Activated naive CD8-positive, alpha-beta T cell (primary cell): Measurements from ENCODE around the gene PLET1.

Source experiments
- H3K27ac Mint-ChIP-seq: one replicate; pipeline ENCODE4 v1.8.0; 2021; ENCODE audit warnings: mixed read lengths
- H3K27me3 Mint-ChIP-seq: one replicate; pipeline ENCODE4 v1.8.0; 2021; ENCODE audit warnings: mixed read lengths
- H3K36me3 Mint-ChIP-seq: one replicate; pipeline ENCODE4 v1.8.0; 2021; ENCODE audit warnings: mixed read lengths
- H3K4me1 Mint-ChIP-seq: one replicate; pipeline ENCODE4 v1.8.0; 2021; ENCODE audit warnings: low read depth, mixed read lengths
- H3K4me3 Mint-ChIP-seq: one replicate; pipeline ENCODE4 v1.8.0; 2021; ENCODE audit warnings: mild to moderate bottlenecking, mixed read lengths
- H3K9me3 Mint-ChIP-seq: one replicate; pipeline ENCODE4 v1.8.0; 2021; ENCODE audit warnings: low read depth, mixed read lengths

The PLET1 gene

GRCh38 chr11:112292785-112293407, 32.2 kb upstream of the PLET1 start:
- Mint-ChIP-seq H3K36me3 (peaks cover 11% of the 10 kb centered on the region), H3K27ac (no peak overlapping the region), H3K4me1 (peaks cover 37% of the 10 kb centered on the region), H3K9me3 (no peaks in the 10 kb centered on the region), H3K4me3 (no peak overlapping the region), H3K27me3 (peaks cover 2% of the 10 kb centered on the region)

GRCh38 chr11:112292188-112292587, 31.5 kb upstream of the PLET1 start:
- Mint-ChIP-seq H3K27ac (no peak overlapping the region), H3K4me1 (peaks cover 30% of the 10 kb centered on the region), H3K36me3 (peaks cover 11% of the 10 kb centered on the region), H3K4me3 (peak overlapping the region; percentile 32), H3K9me3 (no peaks in the 10 kb centered on the region), H3K27me3 (peaks cover 2% of the 10 kb centered on the region)

- Mint-ChIP-seq H3K36me3 (peaks cover 11% of the 10 kb centered on the region), H3K27me3 (peaks cover 2% of the 10 kb centered on the region), H3K4me1 (peaks cover 21% of the 10 kb centered on the region), H3K27ac (no peak overlapping the region), H3K9me3 (no peaks in the 10 kb centered on the region), H3K4me3 (peak overlapping the region; percentile 27)
Measured at GRCh38 chr11:112291191-112291590, 30.5 kb upstream of the PLET1 start.

GRCh38 chr11:112290493-112290850, 29.8 kb upstream of the PLET1 start:
- H3K4me3 Mint-ChIP-seq: peak overlapping the region; percentile 79
- no peaks in the 10 kb centered on the region for H3K9me3 Mint-ChIP-seq
- peaks cover 11% of the 10 kb centered on the region for H3K36me3 Mint-ChIP-seq
- peaks cover 2% of the 10 kb centered on the region for H3K27me3 Mint-ChIP-seq
- H3K4me1 Mint-ChIP-seq: peaks cover 21% of the 10 kb centered on the region
- H3K27ac Mint-ChIP-seq: peak overlapping the region; percentile 28

GRCh38 chr11:112289588-112290492, 29.2 kb upstream of the PLET1 start:
- Mint-ChIP-seq H3K9me3 (no peaks in the 10 kb centered on the region), H3K4me3 (peak overlapping the region; percentile 79), H3K36me3 (peaks cover 11% of the 10 kb centered on the region)

GRCh38 chr11:112288021-112288420, 27.4 kb upstream of the PLET1 start:
- Mint-ChIP-seq H3K27ac (no peak overlapping the region), H3K4me3 (peak overlapping the region; percentile 45), H3K4me1 (peaks cover 21% of the 10 kb centered on the region), H3K36me3 (peaks cover 6% of the 10 kb centered on the region), H3K27me3 (peaks cover 2% of the 10 kb centered on the region), H3K9me3 (no peaks in the 10 kb centered on the region)

More at GRCh38 chr11:112289588-112290492, 29.2 kb upstream of the PLET1 start:
- Mint-ChIP-seq H3K27me3 (peaks cover 2% of the 10 kb centered on the region), H3K4me1 (peaks cover 21% of the 10 kb centered on the region), H3K27ac (no peak overlapping the region)

- no peak overlapping the region for H3K27ac Mint-ChIP-seq
- H3K9me3 Mint-ChIP-seq: no peaks in the 10 kb centered on the region
- H3K27me3 Mint-ChIP-seq: peaks cover 2% of the 10 kb centered on the region
- no peaks in the 10 kb centered on the region for H3K36me3 Mint-ChIP-seq
- H3K4me3 Mint-ChIP-seq: no peak overlapping the region
- peaks cover 11% of the 10 kb centered on the region for H3K4me1 Mint-ChIP-seq
Measured at GRCh38 chr11:112285841-112286311, 25.2 kb upstream of the PLET1 start.

GRCh38 chr11:112281726-112282125, 21.1 kb upstream of the PLET1 start:
- no peaks in the 10 kb centered on the region for H3K36me3 Mint-ChIP-seq
- H3K27ac Mint-ChIP-seq: no peak overlapping the region
- H3K9me3 Mint-ChIP-seq: no peaks in the 10 kb centered on the region
- H3K4me3 Mint-ChIP-seq: no peak overlapping the region
- peaks cover 7% of the 10 kb centered on the region for H3K4me1 Mint-ChIP-seq
- H3K27me3 Mint-ChIP-seq: no peaks in the 10 kb centered on the region

- H3K4me3 Mint-ChIP-seq: peak overlapping the region; percentile 88
- H3K27me3 Mint-ChIP-seq: no peaks in the 10 kb centered on the region
- H3K4me1 Mint-ChIP-seq: peaks cover 7% of the 10 kb centered on the region
- H3K36me3 Mint-ChIP-seq: no peaks in the 10 kb centered on the region
- peak overlapping the region; percentile 10 for H3K27ac Mint-ChIP-seq
- H3K9me3 Mint-ChIP-seq: no peaks in the 10 kb centered on the region
Measured at GRCh38 chr11:112280268-112281126, 19.8 kb upstream of the PLET1 start.

- H3K9me3 Mint-ChIP-seq: no peaks in the 10 kb centered on the region
- H3K27ac Mint-ChIP-seq: no peak overlapping the region
- peaks cover 7% of the 10 kb centered on the region for H3K4me1 Mint-ChIP-seq
- no peaks in the 10 kb centered on the region for H3K27me3 Mint-ChIP-seq
- no peaks in the 10 kb centered on the region for H3K36me3 Mint-ChIP-seq
- peak overlapping the region; percentile 88 for H3K4me3 Mint-ChIP-seq
Measured at GRCh38 chr11:112279901-112280267, 19.2 kb upstream of the PLET1 start.

- no peaks in the 10 kb centered on the region for H3K27me3 Mint-ChIP-seq
- H3K4me1 Mint-ChIP-seq: peaks cover 7% of the 10 kb centered on the region
- no peak overlapping the region for H3K27ac Mint-ChIP-seq
- no peaks in the 10 kb centered on the region for H3K36me3 Mint-ChIP-seq
- H3K4me3 Mint-ChIP-seq: no peak overlapping the region
- no peaks in the 10 kb centered on the region for H3K9me3 Mint-ChIP-seq
Measured at GRCh38 chr11:112278803-112279202, 18.1 kb upstream of the PLET1 start.

GRCh38 chr11:112277941-112278340, 17.3 kb upstream of the PLET1 start:
- no peak overlapping the region for H3K27ac Mint-ChIP-seq
- H3K4me3 Mint-ChIP-seq: no peak overlapping the region
- H3K9me3 Mint-ChIP-seq: no peaks in the 10 kb centered on the region
- no peaks in the 10 kb centered on the region for H3K36me3 Mint-ChIP-seq
- H3K4me1 Mint-ChIP-seq: peaks cover 7% of the 10 kb centered on the region
- no peaks in the 10 kb centered on the region for H3K27me3 Mint-ChIP-seq

- no peak overlapping the region for H3K4me3 Mint-ChIP-seq
- H3K27ac Mint-ChIP-seq: no peak overlapping the region
Measured at GRCh38 chr11:112277029-112277428, 16.4 kb upstream of the PLET1 start.

GRCh38 chr11:112274007-112274783, 13.5 kb upstream of the PLET1 start:
- H3K36me3 Mint-ChIP-seq: peaks cover 3% of the 10 kb centered on the region
- no peak overlapping the region for H3K4me3 Mint-ChIP-seq
- H3K27me3 Mint-ChIP-seq: no peaks in the 10 kb centered on the region
- H3K27ac Mint-ChIP-seq: no peak overlapping the region
- H3K9me3 Mint-ChIP-seq: no peaks in the 10 kb centered on the region
- H3K4me1 Mint-ChIP-seq: no peaks in the 10 kb centered on the region

More at GRCh38 chr11:112277029-112277428, 16.4 kb upstream of the PLET1 start:
- H3K4me1 Mint-ChIP-seq: peaks cover 7% of the 10 kb centered on the region
- H3K36me3 Mint-ChIP-seq: no peaks in the 10 kb centered on the region
- no peaks in the 10 kb centered on the region for H3K9me3 Mint-ChIP-seq
- no peaks in the 10 kb centered on the region for H3K27me3 Mint-ChIP-seq
